Parathyroid adenoma (tissue), 2 donors: Measurements from ENCODE around the gene KIF13A.

Experiments
- H2AFZ ChIP-seq: fragments of 300-600 bp; sonication (generic); one replicate; pipeline ENCODE4 v1.7.0; 2017; ENCODE audit warnings: antibody characterized with exemption, mild to moderate bottlenecking
- H3K27ac ChIP-seq: fragments of 300-600 bp; sonication (generic); one replicate; pipeline ENCODE4 v1.7.0; 2017
- H3K27me3 ChIP-seq: fragments of 300-600 bp; sonication (generic); one replicate; pipeline ENCODE4 v1.7.0; 2017; ENCODE audit warnings: low read length; ENCODE audit not compliant: control insufficient read depth, insufficient read depth
- H3K36me3 ChIP-seq: fragments of 300-600 bp; sonication (generic); one replicate; pipeline ENCODE4 v1.7.0; 2017; ENCODE audit warnings: low read length; ENCODE audit not compliant: control insufficient read depth, insufficient read depth
- H3K4me1 ChIP-seq: fragments of 300-600 bp; sonication (generic); one replicate; pipeline ENCODE4 v1.7.0; 2017; ENCODE audit warnings: control low read depth
- H3K4me2 ChIP-seq: fragments of 300-600 bp; sonication (generic); one replicate; pipeline ENCODE4 v1.7.0; 2017; ENCODE audit warnings: low read length
- H3K4me3 ChIP-seq: fragments of 300-600 bp; sonication (generic); one replicate; pipeline ENCODE4 v1.7.0; 2017; ENCODE audit warnings: low read depth, low read length
- H3K79me2 ChIP-seq: fragments of 300-600 bp; sonication (generic); one replicate; pipeline ENCODE4 v1.7.0; 2017; ENCODE audit warnings: control low read depth
- H3K9ac ChIP-seq: fragments of 300-600 bp; sonication (generic); one replicate; pipeline ENCODE4 v1.7.0; 2017; ENCODE audit warnings: mild to moderate bottlenecking
- H3K9me3 ChIP-seq: fragments of 300-600 bp; sonication (generic); one replicate; pipeline ENCODE4 v1.7.0; 2017; ENCODE audit warnings: low read length; ENCODE audit not compliant: control insufficient read depth
- CTCF ChIP-seq: fragments of 300-600 bp; sonication (generic); IDR thresholded peaks from one replicate; pipeline ENCODE4 v1.7.0; 2017; ENCODE audit warnings: antibody characterized with exemption, mild to moderate bottlenecking
- donor health status: primary hyperparathyroidism.

Gene KIF13A

GRCh38 chr6:17987447-17987696 lies at the start of gene KIF13A:
Gene KIF13A, minus strand, starts transcription at chr6:17987635. Its CDS starts 172 bp downstream, at chr6:17987463.
- H3K9ac ChIP-seq: peak within 1 kb of the TSS; percentile 47
- H3K79me2 ChIP-seq: peaks cover 7% of the 10 kb centered on the region
- H3K4me3 ChIP-seq: peak within 1 kb of the TSS; percentile 85
- no peaks in the 10 kb centered on the region for H3K36me3 ChIP-seq
- H3K4me2 ChIP-seq: peak within 1 kb of the TSS; percentile 98
- peak within 1 kb of the TSS; percentile 93 for H2AFZ ChIP-seq
- H3K27ac ChIP-seq: peak within 1 kb of the TSS; percentile 81
- H3K4me1 ChIP-seq: peaks cover 17% of the 10 kb centered on the region
- no peak for TF ChIP-seq CTCF
- no peaks in the 10 kb centered on the region for H3K9me3 ChIP-seq
- H3K27me3 ChIP-seq: no peaks in the 10 kb centered on the region

GRCh38 chr6:18036781-18037180 lies 49.3 kb upstream of the KIF13A start:
- Histone ChIP-seq H3K9me3 (no peaks in the 10 kb centered on the region), H3K36me3 (no peaks in the 10 kb centered on the region), H3K4me2 (no peak overlapping the region), H3K27me3 (no peaks in the 10 kb centered on the region), H3K4me1 (no peaks in the 10 kb centered on the region), H3K9ac (no peak overlapping the region), H3K27ac (no peak overlapping the region), H3K4me3 (no peak overlapping the region), H3K79me2 (no peaks in the 10 kb centered on the region), H2AFZ (no peak overlapping the region)
- no peak for TF ChIP-seq CTCF

GRCh38 chr6:18035330-18035854 lies 48.0 kb upstream of the KIF13A start:
- no peaks in the 10 kb centered on the region for H3K36me3 ChIP-seq
- H3K27ac ChIP-seq: no peak overlapping the region
- no peak overlapping the region for H3K4me3 ChIP-seq
- H3K79me2 ChIP-seq: no peaks in the 10 kb centered on the region
- H3K9me3 ChIP-seq: no peaks in the 10 kb centered on the region
- H3K27me3 ChIP-seq: no peaks in the 10 kb centered on the region
- no peak overlapping the region for H2AFZ ChIP-seq
- no peak for TF ChIP-seq CTCF
- no peak overlapping the region for H3K9ac ChIP-seq
- H3K4me1 ChIP-seq: no peaks in the 10 kb centered on the region
- no peak overlapping the region for H3K4me2 ChIP-seq

- TF ChIP-seq CTCF: no peak
- H3K36me3 ChIP-seq: no peaks in the 10 kb centered on the region
Measured at GRCh38 chr6:18034798-18035202, 47.4 kb upstream of the KIF13A start.

GRCh38 chr6:18031680-18032256 lies 44.3 kb upstream of the KIF13A start:
- Histone ChIP-seq H3K4me3 (no peak overlapping the region), H3K9me3 (no peaks in the 10 kb centered on the region), H3K27me3 (no peaks in the 10 kb centered on the region), H3K27ac (no peak overlapping the region), H3K4me2 (no peak overlapping the region), H2AFZ (no peak overlapping the region), H3K36me3 (no peaks in the 10 kb centered on the region), H3K79me2 (no peaks in the 10 kb centered on the region), H3K9ac (no peak overlapping the region), H3K4me1 (no peaks in the 10 kb centered on the region)
- no peak for TF ChIP-seq CTCF

More at GRCh38 chr6:18034798-18035202, 47.4 kb upstream of the KIF13A start:
- no peaks in the 10 kb centered on the region for H3K79me2 ChIP-seq
- no peak overlapping the region for H3K27ac ChIP-seq
- no peaks in the 10 kb centered on the region for H3K4me1 ChIP-seq
- no peak overlapping the region for H3K4me2 ChIP-seq
- H2AFZ ChIP-seq: no peak overlapping the region
- no peak overlapping the region for H3K9ac ChIP-seq
- H3K27me3 ChIP-seq: no peaks in the 10 kb centered on the region
- H3K4me3 ChIP-seq: no peak overlapping the region
- H3K9me3 ChIP-seq: no peaks in the 10 kb centered on the region
